ENCODE results near the gene RGS8.

The RGS8 gene

GRCh38 chr1:182643699-182644098 is 40.7 kb downstream of the RGS8 start:
- Mint-ChIP-seq H3K9me3 (no peaks in the 10 kb centered on the region), H3K36me3 (no peaks in the 10 kb centered on the region), H3K4me3 (no peak overlapping the region), H3K4me1 (peaks cover 13% of the 10 kb centered on the region), H3K27me3 (peaks cover 9% of the 10 kb centered on the region), H3K27ac (no peak overlapping the region)
- ATAC-seq = no peak

- Mint-ChIP-seq H3K27ac (no peak overlapping the region), H3K4me3 (no peak overlapping the region), H3K4me1 (peaks cover 13% of the 10 kb centered on the region), H3K9me3 (no peaks in the 10 kb centered on the region), H3K27me3 (no peaks in the 10 kb centered on the region), H3K36me3 (no peaks in the 10 kb centered on the region)
- no peak for ATAC-seq
Measured at GRCh38 chr1:182642461-182642860, 41.9 kb downstream of the RGS8 start.

- no peak overlapping the region for H3K4me3 Mint-ChIP-seq
- no peak overlapping the region for H3K27ac Mint-ChIP-seq
- no peaks in the 10 kb centered on the region for H3K36me3 Mint-ChIP-seq
- no peaks in the 10 kb centered on the region for H3K27me3 Mint-ChIP-seq
- no peak for ATAC-seq
- H3K4me1 Mint-ChIP-seq = peaks cover 13% of the 10 kb centered on the region
- H3K9me3 Mint-ChIP-seq = no peaks in the 10 kb centered on the region
Measured at GRCh38 chr1:182641561-182641960, 42.8 kb downstream of the RGS8 start.

- ATAC-seq = no peak
- H3K4me1 Mint-ChIP-seq = peaks cover 3% of the 10 kb centered on the region
- H3K9me3 Mint-ChIP-seq = no peaks in the 10 kb centered on the region
- H3K4me3 Mint-ChIP-seq = no peak overlapping the region
- H3K36me3 Mint-ChIP-seq = no peaks in the 10 kb centered on the region
- no peak overlapping the region for H3K27ac Mint-ChIP-seq
- H3K27me3 Mint-ChIP-seq = no peaks in the 10 kb centered on the region
Measured at GRCh38 chr1:182639330-182639729, 45.1 kb downstream of the RGS8 start.

- Mint-ChIP-seq H3K27ac (no peak overlapping the region), H3K4me3 (no peak overlapping the region), H3K9me3 (no peaks in the 10 kb centered on the region), H3K4me1 (peaks cover 17% of the 10 kb centered on the region), H3K27me3 (no peaks in the 10 kb centered on the region), H3K36me3 (no peaks in the 10 kb centered on the region)
- no peak for ATAC-seq
Measured at GRCh38 chr1:182637769-182638168, 46.6 kb downstream of the RGS8 start.

- H3K4me1 Mint-ChIP-seq = peaks cover 28% of the 10 kb centered on the region
- H3K36me3 Mint-ChIP-seq = no peaks in the 10 kb centered on the region
- no peak overlapping the region for H3K4me3 Mint-ChIP-seq
- no peaks in the 10 kb centered on the region for H3K9me3 Mint-ChIP-seq
- no peaks in the 10 kb centered on the region for H3K27me3 Mint-ChIP-seq
- ATAC-seq = no peak
- no peak overlapping the region for H3K27ac Mint-ChIP-seq
Measured at GRCh38 chr1:182635871-182636270, 48.5 kb downstream of the RGS8 start.

Measured in stimulated activated memory B cell treated with anti-CD40 and anti-IgM and Interleukin-4, amounts not matched to agents 10 μg/mL and 1 μg/mL and 100 μg/mL, for 72 hours (primary cell).